ENCODE data around the gene PKIG. TPM values are rescaled to one million over a fixed set of nuclear protein-coding genes. Genes with fewer than 3 reads are reported as not detected.
A peak's percentile ranks its signal among the peaks of the same experiment; 100 is the strongest.

The PKIG gene
- total RNA-seq, 1 experiment from 2014 or later: 76.2 TPM

DNA sequence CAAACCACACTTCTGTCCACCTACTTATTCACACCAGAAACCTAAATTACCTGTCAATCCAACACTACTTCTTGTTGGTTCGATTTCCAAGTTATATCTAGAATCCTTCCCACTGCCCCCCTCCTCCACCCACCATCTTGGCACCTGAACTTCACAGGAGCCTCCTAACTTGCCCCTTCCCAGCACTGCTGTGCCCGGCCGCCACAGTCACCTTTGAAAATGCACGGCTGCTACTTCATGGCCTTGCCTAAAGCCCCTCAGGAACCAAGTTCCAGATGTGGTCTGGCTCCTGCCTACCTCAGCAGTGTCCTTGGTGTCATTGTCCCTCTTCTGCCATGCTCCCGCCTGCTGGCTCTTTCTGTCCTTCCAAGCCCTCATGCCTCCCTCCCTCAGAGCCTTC lies 31.2 kb downstream of the PKIG start:
- Histone ChIP-seq H3K4me3 (ENCODE audit: insufficient read depth, low read depth, low read length) (no peak overlapping the region), H3K27me3 (ENCODE audit: control insufficient read depth, insufficient read depth, low read length) (peaks cover 7% of the 10 kb centered on the region), H3K36me3 (replicated peaks; ENCODE audit: control insufficient read depth, insufficient read depth, low read length) (no peaks in the 10 kb centered on the region; the same call in 1 of the 2 replicates)
- DNase-seq: no peak

- H3K27me3 ChIP-seq (ENCODE audit: control insufficient read depth, insufficient read depth, low read length): peaks cover 15% of the 10 kb centered on the region
Observed at GRCh38 chr20:44614525-44614924, 32.1 kb downstream of the PKIG start.

GRCh38 chr20:44615169-44615791 lies 32.9 kb downstream of the PKIG start:
- DNase-seq: peak; percentile 80
- peaks cover under 1% of the 10 kb centered on the region; the same call in 1 of the 2 replicates for H3K36me3 ChIP-seq (replicated peaks; ENCODE audit: control insufficient read depth, insufficient read depth, low read length)
- peaks cover 19% of the 10 kb centered on the region for H3K27me3 ChIP-seq (ENCODE audit: control insufficient read depth, insufficient read depth, low read length)
- H3K4me3 ChIP-seq (ENCODE audit: insufficient read depth, low read depth, low read length): no peak overlapping the region

More at GRCh38 chr20:44614525-44614924, 32.1 kb downstream of the PKIG start:
- Histone ChIP-seq H3K36me3 (replicated peaks; ENCODE audit: control insufficient read depth, insufficient read depth, low read length) (no peaks in the 10 kb centered on the region; the same call in 1 of the 2 replicates), H3K4me3 (ENCODE audit: insufficient read depth, low read depth, low read length) (no peak overlapping the region)
- DNase-seq: no peak

DNA sequence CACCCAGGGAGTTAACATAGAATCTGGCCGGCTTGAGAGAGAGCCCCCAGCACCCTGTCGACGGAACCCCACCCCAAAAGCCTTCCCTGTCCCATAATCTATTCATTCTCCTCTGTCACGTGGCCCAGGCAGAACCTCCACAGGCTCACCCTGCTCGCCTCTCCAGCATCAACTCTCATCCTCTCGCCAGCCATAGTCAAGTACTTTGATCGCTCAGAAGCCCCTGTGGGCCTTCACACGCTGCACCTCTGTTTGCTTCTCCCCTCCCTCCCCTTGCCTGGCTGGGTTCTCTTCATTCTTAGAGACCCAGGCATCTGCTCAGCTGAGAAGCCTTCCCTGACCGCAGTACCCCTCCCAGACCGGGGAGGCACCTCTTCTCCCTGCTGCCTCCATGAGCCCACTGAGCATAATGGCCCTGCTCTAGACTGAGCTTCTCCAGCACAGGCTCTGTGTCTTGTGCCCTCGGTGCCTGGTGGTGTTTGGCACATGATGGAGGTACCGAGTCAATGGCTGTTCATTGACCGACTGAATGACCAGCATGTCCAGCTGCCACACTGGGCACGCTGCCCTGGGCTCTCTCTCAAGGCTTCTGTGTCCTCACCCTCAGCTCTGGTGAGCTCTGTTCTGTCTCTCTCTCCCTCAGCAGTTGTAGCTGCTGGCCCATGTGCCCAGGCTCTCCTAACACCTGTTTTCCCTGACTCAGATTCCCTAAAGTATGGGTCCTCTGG lies 33.7 kb downstream of the PKIG start:
- no peak for DNase-seq
- H3K27me3 ChIP-seq (ENCODE audit: control insufficient read depth, insufficient read depth, low read length): peaks cover 24% of the 10 kb centered on the region
- peaks cover 3% of the 10 kb centered on the region for H3K36me3 ChIP-seq (replicated peaks; ENCODE audit: control insufficient read depth, insufficient read depth, low read length)
- H3K4me3 ChIP-seq (ENCODE audit: insufficient read depth, low read depth, low read length): no peak overlapping the region

- no peak overlapping the region for H3K4me3 ChIP-seq (ENCODE audit: insufficient read depth, low read depth, low read length)
Observed at GRCh38 chr20:44616604-44616964, 34.2 kb downstream of the PKIG start.

GRCh38 chr20:44618318-44618731 lies 35.9 kb downstream of the PKIG start:
- Histone ChIP-seq H3K27me3 (ENCODE audit: control insufficient read depth, insufficient read depth, low read length) (peaks cover 27% of the 10 kb centered on the region), H3K36me3 (replicated peaks; ENCODE audit: control insufficient read depth, insufficient read depth, low read length) (peaks cover 3% of the 10 kb centered on the region), H3K4me3 (ENCODE audit: insufficient read depth, low read depth, low read length) (no peak overlapping the region)
- no peak for DNase-seq

More at GRCh38 chr20:44616604-44616964, 34.2 kb downstream of the PKIG start:
- peaks cover 24% of the 10 kb centered on the region for H3K27me3 ChIP-seq (ENCODE audit: control insufficient read depth, insufficient read depth, low read length)
- DNase-seq: peak; percentile 85
- H3K36me3 ChIP-seq (replicated peaks; ENCODE audit: control insufficient read depth, insufficient read depth, low read length): peaks cover 3% of the 10 kb centered on the region

GRCh38 chr20:44619294-44619693 lies 36.9 kb downstream of the PKIG start:
- peaks cover 27% of the 10 kb centered on the region for H3K27me3 ChIP-seq (ENCODE audit: control insufficient read depth, insufficient read depth, low read length)
- H3K4me3 ChIP-seq (ENCODE audit: insufficient read depth, low read depth, low read length): no peak overlapping the region
- peaks cover 3% of the 10 kb centered on the region for H3K36me3 ChIP-seq (replicated peaks; ENCODE audit: control insufficient read depth, insufficient read depth, low read length)
- DNase-seq: no peak

- Histone ChIP-seq H3K36me3 (replicated peaks; ENCODE audit: control insufficient read depth, insufficient read depth, low read length) (peaks cover 3% of the 10 kb centered on the region), H3K27me3 (ENCODE audit: control insufficient read depth, insufficient read depth, low read length) (peaks cover 27% of the 10 kb centered on the region), H3K4me3 (ENCODE audit: insufficient read depth, low read depth, low read length) (no peak overlapping the region)
- DNase-seq: no peak
Observed at GRCh38 chr20:44620030-44620429, 37.7 kb downstream of the PKIG start.

GRCh38 chr20:44621325-44621724 lies 38.9 kb downstream of the PKIG start:
- Histone ChIP-seq H3K27me3 (ENCODE audit: control insufficient read depth, insufficient read depth, low read length) (peaks cover 23% of the 10 kb centered on the region), H3K36me3 (replicated peaks; ENCODE audit: control insufficient read depth, insufficient read depth, low read length) (peaks cover 3% of the 10 kb centered on the region), H3K4me3 (ENCODE audit: insufficient read depth, low read depth, low read length) (no peak overlapping the region)
- no peak for DNase-seq

- Histone ChIP-seq H3K27me3 (ENCODE audit: control insufficient read depth, insufficient read depth, low read length) (peaks cover 23% of the 10 kb centered on the region), H3K36me3 (replicated peaks; ENCODE audit: control insufficient read depth, insufficient read depth, low read length) (peaks cover 3% of the 10 kb centered on the region), H3K4me3 (ENCODE audit: insufficient read depth, low read depth, low read length) (no peak overlapping the region)
- no peak for DNase-seq
Observed at GRCh38 chr20:44621939-44622338, 39.6 kb downstream of the PKIG start.

GRCh38 chr20:44622501-44623270 lies 40.3 kb downstream of the PKIG start:
- Histone ChIP-seq H3K36me3 (replicated peaks; ENCODE audit: control insufficient read depth, insufficient read depth, low read length) (peaks cover 3% of the 10 kb centered on the region), H3K27me3 (ENCODE audit: control insufficient read depth, insufficient read depth, low read length) (peaks cover 19% of the 10 kb centered on the region), H3K4me3 (ENCODE audit: insufficient read depth, low read depth, low read length) (no peak overlapping the region)
- no peak for DNase-seq

DNA sequence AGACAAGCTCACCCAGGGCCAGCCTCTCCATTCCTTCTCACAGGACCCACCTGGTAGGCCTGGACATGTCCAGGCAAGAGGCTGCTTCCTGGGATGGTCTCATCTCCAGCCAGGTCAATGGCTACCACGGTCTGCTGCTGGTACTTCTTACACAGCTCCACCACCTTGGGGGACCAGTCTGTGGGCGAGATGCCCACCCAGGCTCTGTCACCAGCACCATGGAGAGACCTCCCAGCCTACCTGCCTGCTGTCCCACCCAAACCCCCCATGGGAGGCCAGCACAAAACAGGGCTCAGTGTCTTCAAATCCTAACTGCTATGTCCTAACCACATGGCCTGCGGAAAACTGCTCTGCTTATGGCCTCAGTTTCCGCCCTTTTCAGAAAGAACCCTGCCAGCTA lies 41.8 kb downstream of the PKIG start:
- no peak for DNase-seq
- Histone ChIP-seq H3K27me3 (ENCODE audit: control insufficient read depth, insufficient read depth, low read length) (peaks cover 14% of the 10 kb centered on the region), H3K4me3 (ENCODE audit: insufficient read depth, low read depth, low read length) (no peak overlapping the region), H3K36me3 (replicated peaks; ENCODE audit: control insufficient read depth, insufficient read depth, low read length) (peaks cover 3% of the 10 kb centered on the region)

GRCh38 chr20:44624743-44625271 lies 42.4 kb downstream of the PKIG start:
- Histone ChIP-seq H3K27me3 (ENCODE audit: control insufficient read depth, insufficient read depth, low read length) (peaks cover 10% of the 10 kb centered on the region), H3K36me3 (replicated peaks; ENCODE audit: control insufficient read depth, insufficient read depth, low read length) (peaks cover 3% of the 10 kb centered on the region), H3K4me3 (ENCODE audit: insufficient read depth, low read depth, low read length) (no peak overlapping the region)
- no peak for DNase-seq

DNA sequence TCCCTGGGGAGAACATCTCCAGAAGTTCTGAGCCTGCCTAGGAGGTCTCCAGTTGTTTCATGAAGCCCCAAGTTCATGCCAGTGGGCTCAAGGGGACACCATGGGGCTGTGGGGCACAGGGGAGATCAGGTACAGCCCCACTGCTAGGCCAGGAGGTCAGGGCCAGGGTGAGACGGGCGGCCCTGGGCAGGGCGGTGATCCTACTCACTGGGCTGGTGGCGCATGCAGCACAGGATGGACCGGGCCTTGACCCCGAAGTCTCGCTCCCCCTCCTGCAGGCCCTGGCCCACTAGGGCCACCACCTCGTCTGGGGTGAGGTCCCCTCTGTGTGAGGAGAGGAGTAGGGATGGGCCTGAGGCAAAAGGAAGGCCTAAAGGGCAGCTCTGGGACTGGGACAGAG lies 43.0 kb downstream of the PKIG start:
- Histone ChIP-seq H3K27me3 (ENCODE audit: control insufficient read depth, insufficient read depth, low read length) (peaks cover 7% of the 10 kb centered on the region), H3K36me3 (replicated peaks; ENCODE audit: control insufficient read depth, insufficient read depth, low read length) (peaks cover 2% of the 10 kb centered on the region), H3K4me3 (ENCODE audit: insufficient read depth, low read depth, low read length) (no peak overlapping the region)
- no peak for DNase-seq
